GM11168 (cell line): ENCODE data around the gene CCSER2.
"Not testable (repeated sequence)": the region's sequence is repeated elsewhere in the genome, so short reads cannot be mapped to it uniquely, and the experiment has no call there.

ENCODE experiments used
- in situ Hi-C: fragments of 300-500 bp; cut with MboI; formaldehyde crosslinking; loops from one replicate; pipeline ENCODE4 v1.12.0; 2022; ENCODE audit warnings: low sequenced_read_pairs; ENCODE audit not compliant: unreplicated experiment

The CCSER2 gene

GRCh38 chr10:84343831-84344230 lies 15.4 kb downstream of the CCSER2 start:
- in situ Hi-C loops = no loop called here

- in situ Hi-C loops = no loop called here
Measured at GRCh38 chr10:84344526-84344925, 16.1 kb downstream of the CCSER2 start.

- in situ Hi-C loops = not testable (repeated sequence)
Measured at GRCh38 chr10:84347575-84348002, 19.2 kb downstream of the CCSER2 start.

- in situ Hi-C loops = no loop called here
Measured at GRCh38 chr10:84348447-84348846, 20.1 kb downstream of the CCSER2 start.

GRCh38 chr10:84348860-84349259 lies 20.5 kb downstream of the CCSER2 start:
- in situ Hi-C loops = no loop called here

GRCh38 chr10:84352251-84352842 lies 24.0 kb downstream of the CCSER2 start:
- in situ Hi-C loops = no loop called here

GRCh38 chr10:84353052-84353803 lies 24.8 kb downstream of the CCSER2 start:
- in situ Hi-C loops = no loop called here

- in situ Hi-C loops = no loop called here
Measured at GRCh38 chr10:84354623-84355022, 26.2 kb downstream of the CCSER2 start.

GRCh38 chr10:84355106-84355505 lies 26.7 kb downstream of the CCSER2 start:
- in situ Hi-C loops = no loop called here

- in situ Hi-C loops = no loop called here
Measured at GRCh38 chr10:84356928-84357327, 28.5 kb downstream of the CCSER2 start.

GRCh38 chr10:84358743-84359142 lies 30.4 kb downstream of the CCSER2 start:
- in situ Hi-C loops = no loop called here

GRCh38 chr10:84360637-84361365 lies 32.4 kb downstream of the CCSER2 start:
- in situ Hi-C loops = no loop called here

GRCh38 chr10:84365335-84365881 lies 37.0 kb downstream of the CCSER2 start:
- in situ Hi-C loops = no loop called here

GRCh38 chr10:84366041-84366440 lies 37.7 kb downstream of the CCSER2 start:
- in situ Hi-C loops = no loop called here

- in situ Hi-C loops = no loop called here
Measured at GRCh38 chr10:84367256-84367655, 38.9 kb downstream of the CCSER2 start.

GRCh38 chr10:84368828-84369227 lies 40.4 kb downstream of the CCSER2 start:
- in situ Hi-C loops = no loop called here

GRCh38 chr10:84370283-84370682 lies 41.9 kb downstream of the CCSER2 start:
- in situ Hi-C loops = no loop called here

- in situ Hi-C loops = no loop called here
Measured at GRCh38 chr10:84371944-84372343, 43.6 kb downstream of the CCSER2 start.

- in situ Hi-C loops = no loop called here
Measured at GRCh38 chr10:84373000-84373399, 44.6 kb downstream of the CCSER2 start.

- in situ Hi-C loops = no loop called here
Measured at GRCh38 chr10:84374455-84374854, 46.1 kb downstream of the CCSER2 start.

- in situ Hi-C loops = loop anchor here (5.0 kb wide), 1 partner anchor 157 kb away; no protein-coding TSS in a partner anchor
Measured at GRCh38 chr10:84375011-84375410, 46.6 kb downstream of the CCSER2 start.
